ENCODE results near the gene EFL1. TPM values are rescaled to one million over a fixed set of nuclear protein-coding genes. Genes with fewer than 3 reads are reported as not detected.

The EFL1 gene
- total RNA-seq, 2 experiments from 2014 or later: 25.1 to 25.7 TPM

DNA sequence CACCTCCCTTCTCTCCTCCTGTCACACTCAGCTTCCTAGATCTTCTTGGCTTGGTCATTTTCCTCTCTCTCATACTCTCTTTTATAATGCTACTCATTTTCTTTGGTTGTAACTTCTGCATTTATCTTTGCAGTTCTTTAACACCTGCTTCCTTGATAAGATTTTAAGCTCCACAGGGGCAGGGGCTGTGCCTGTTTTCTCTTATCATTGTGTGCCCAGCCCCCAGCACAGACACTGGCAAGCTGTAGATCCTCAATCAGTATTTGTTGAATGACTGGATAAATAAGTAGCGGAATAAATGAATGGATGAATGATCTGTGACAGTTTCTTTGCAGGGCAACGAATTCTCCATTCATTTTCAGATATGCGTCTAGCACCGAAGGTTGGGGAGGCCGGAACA is 152.4 kb downstream of the EFL1 start:
- H3K36me3 ChIP-seq (ENCODE audit: insufficient read depth, low read length): no peaks in the 10 kb centered on the region
- no peak overlapping the region for H2AFZ ChIP-seq (ENCODE audit: low read length)
- no peak overlapping the region for H3K4me3 ChIP-seq (ENCODE audit: low read depth, low read length, poor library complexity, severe bottlenecking)
- H3K4me2 ChIP-seq (ENCODE audit: low read length): no peak overlapping the region
- BruUV-seq (replicated peaks): no TSS peak
- ChIA-PET CTCF (ENCODE audit: unreplicated experiment) (no interaction called here), POLR2A (no interaction called here)
- intact Hi-C loops (cut with micrococcal nuclease; ENCODE audit: unreplicated experiment): no loop called here
- no peaks in the 10 kb centered on the region for H4K20me1 ChIP-seq (ENCODE audit: insufficient read depth, low read length)
- DNase-seq (ENCODE audit: low spot score): no peak
- no peak overlapping the region for H3K27ac ChIP-seq (ENCODE audit: low read depth, low read length, poor library complexity, severe bottlenecking)
- no peaks in the 10 kb centered on the region for H3K79me2 ChIP-seq (ENCODE audit: insufficient read depth, low read depth, low read length)
- H3K4me1 ChIP-seq (ENCODE audit: insufficient read depth, low read length, poor library complexity, severe bottlenecking): no peaks in the 10 kb centered on the region
- H3K9me3 ChIP-seq (ENCODE audit: low read length): no peaks in the 10 kb centered on the region
- no peak for TF ChIP-seq EZH2phosphoT487 (IDR thresholded peaks at IDR 0.05; ENCODE audit: borderline replicate concordance, low read depth, low read length)
- TF ChIP-seq, protein P1, sequence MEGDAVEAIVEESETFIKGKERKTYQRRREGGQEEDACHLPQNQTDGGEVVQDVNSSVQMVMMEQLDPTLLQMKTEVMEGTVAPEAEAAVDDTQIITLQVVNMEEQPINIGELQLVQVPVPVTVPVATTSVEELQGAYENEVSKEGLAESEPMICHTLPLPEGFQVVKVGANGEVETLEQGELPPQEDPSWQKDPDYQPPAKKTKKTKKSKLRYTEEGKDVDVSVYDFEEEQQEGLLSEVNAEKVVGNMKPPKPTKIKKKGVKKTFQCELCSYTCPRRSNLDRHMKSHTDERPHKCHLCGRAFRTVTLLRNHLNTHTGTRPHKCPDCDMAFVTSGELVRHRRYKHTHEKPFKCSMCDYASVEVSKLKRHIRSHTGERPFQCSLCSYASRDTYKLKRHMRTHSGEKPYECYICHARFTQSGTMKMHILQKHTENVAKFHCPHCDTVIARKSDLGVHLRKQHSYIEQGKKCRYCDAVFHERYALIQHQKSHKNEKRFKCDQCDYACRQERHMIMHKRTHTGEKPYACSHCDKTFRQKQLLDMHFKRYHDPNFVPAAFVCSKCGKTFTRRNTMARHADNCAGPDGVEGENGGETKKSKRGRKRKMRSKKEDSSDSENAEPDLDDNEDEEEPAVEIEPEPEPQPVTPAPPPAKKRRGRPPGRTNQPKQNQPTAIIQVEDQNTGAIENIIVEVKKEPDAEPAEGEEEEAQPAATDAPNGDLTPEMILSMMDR (conservative IDR thresholded peaks at IDR 0.05; ENCODE audit: low read length): no peak
- no peaks in the 10 kb centered on the region for H3K9me2 ChIP-seq (ENCODE audit: insufficient read depth, low read length)

DNA sequence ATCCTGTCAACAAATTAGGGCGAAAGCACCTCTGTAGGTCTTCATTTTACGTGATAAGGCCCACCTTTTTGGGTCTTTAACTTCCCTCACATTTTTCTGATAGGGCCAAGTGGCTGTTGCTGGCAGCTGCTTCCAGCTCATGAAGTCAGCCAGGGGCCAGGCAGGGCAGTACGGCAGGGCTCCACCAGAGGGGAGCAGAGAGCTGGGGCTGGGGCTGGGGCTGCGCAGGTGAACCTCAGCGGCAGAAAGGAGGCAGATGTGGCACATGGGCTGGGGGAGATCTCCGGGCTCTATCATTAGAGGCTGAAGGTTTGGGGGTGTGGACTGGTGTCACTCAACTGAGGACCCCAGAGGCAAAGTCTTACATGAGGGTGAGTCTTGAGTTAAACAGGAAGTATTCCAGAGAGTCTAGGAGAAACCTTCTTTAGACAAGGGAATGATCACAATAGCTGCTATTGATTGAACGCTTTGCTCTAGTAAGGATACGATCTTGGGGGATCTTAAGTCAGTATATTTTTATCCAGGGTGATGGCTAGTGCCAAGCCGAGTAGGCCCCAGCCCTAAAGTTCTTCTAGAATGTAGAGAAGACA is 153.9 kb downstream of the EFL1 start:
- intact Hi-C loops (cut with micrococcal nuclease; ENCODE audit: unreplicated experiment): loop anchor here (2.0 kb wide), 1 partner anchor 90 kb away; no protein-coding TSS in a partner anchor
- Histone ChIP-seq H4K20me1 (ENCODE audit: insufficient read depth, low read length) (no peaks in the 10 kb centered on the region), H3K79me2 (ENCODE audit: insufficient read depth, low read depth, low read length) (no peaks in the 10 kb centered on the region), H3K36me3 (ENCODE audit: insufficient read depth, low read length) (no peaks in the 10 kb centered on the region), H3K4me2 (ENCODE audit: low read length) (no peak overlapping the region), H3K9me2 (ENCODE audit: insufficient read depth, low read length) (no peaks in the 10 kb centered on the region), H3K27ac (ENCODE audit: low read depth, low read length, poor library complexity, severe bottlenecking) (no peak overlapping the region), H3K4me1 (ENCODE audit: insufficient read depth, low read length, poor library complexity, severe bottlenecking) (no peaks in the 10 kb centered on the region), H2AFZ (ENCODE audit: low read length) (no peak overlapping the region), H3K9me3 (ENCODE audit: low read length) (no peaks in the 10 kb centered on the region), H3K4me3 (ENCODE audit: low read depth, low read length, poor library complexity, severe bottlenecking) (no peak overlapping the region)
- BruUV-seq (replicated peaks): no TSS peak
- POLR2A ChIA-PET: interaction anchor here (1.0 kb wide), 1 partner anchor 19 kb away, joined by 3 read pairs; no protein-coding TSS in a partner anchor
- CTCF ChIA-PET (ENCODE audit: unreplicated experiment): interaction anchor here (0.5 kb wide), 1 partner anchor 27 kb away, joined by 3 read pairs; no protein-coding TSS in a partner anchor
- peak; percentile 36 for DNase-seq (ENCODE audit: low spot score)
- TF ChIP-seq EZH2phosphoT487 (IDR thresholded peaks at IDR 0.05; ENCODE audit: borderline replicate concordance, low read depth, low read length): no peak
- TF ChIP-seq, protein P1 (conservative IDR thresholded peaks at IDR 0.05; ENCODE audit: low read length): peak; percentile 82

DNA sequence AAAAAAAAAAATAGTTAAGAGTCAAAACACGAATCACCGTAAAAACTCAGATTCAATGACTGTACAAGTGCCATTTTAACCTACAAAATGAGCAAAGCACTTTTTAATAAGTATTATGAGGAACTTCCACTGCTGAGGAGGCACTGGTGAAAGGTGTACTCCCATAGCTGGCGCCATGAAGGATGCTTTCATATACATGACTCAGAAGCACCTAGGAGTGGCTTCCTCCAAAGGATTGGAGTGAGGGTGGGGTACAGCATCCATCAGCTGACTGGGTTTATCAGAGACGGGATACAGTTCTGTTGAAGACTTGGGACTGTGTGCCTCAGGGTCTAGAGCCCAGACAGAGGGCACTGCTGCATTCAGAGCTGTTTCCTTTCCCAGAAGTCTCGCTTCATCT is 155.9 kb downstream of the EFL1 start:
- TF ChIP-seq, protein P1 (conservative IDR thresholded peaks at IDR 0.05; ENCODE audit: low read length): no peak
- TF ChIP-seq EZH2phosphoT487 (IDR thresholded peaks at IDR 0.05; ENCODE audit: borderline replicate concordance, low read depth, low read length): no peak
- H3K4me3 ChIP-seq (ENCODE audit: low read depth, low read length, poor library complexity, severe bottlenecking): no peak overlapping the region
- no peaks in the 10 kb centered on the region for H3K9me3 ChIP-seq (ENCODE audit: low read length)
- DNase-seq (ENCODE audit: low spot score): no peak
- no TSS peak for BruUV-seq (replicated peaks)
- no peaks in the 10 kb centered on the region for H3K36me3 ChIP-seq (ENCODE audit: insufficient read depth, low read length)
- H3K4me1 ChIP-seq (ENCODE audit: insufficient read depth, low read length, poor library complexity, severe bottlenecking): no peaks in the 10 kb centered on the region
- no peak overlapping the region for H2AFZ ChIP-seq (ENCODE audit: low read length)
- no peaks in the 10 kb centered on the region for H4K20me1 ChIP-seq (ENCODE audit: insufficient read depth, low read length)
- ChIA-PET POLR2A (no interaction called here), CTCF (ENCODE audit: unreplicated experiment) (no interaction called here)
- no peaks in the 10 kb centered on the region for H3K9me2 ChIP-seq (ENCODE audit: insufficient read depth, low read length)
- H3K4me2 ChIP-seq (ENCODE audit: low read length): no peak overlapping the region
- intact Hi-C loops (cut with micrococcal nuclease; ENCODE audit: unreplicated experiment): no loop called here
- no peaks in the 10 kb centered on the region for H3K79me2 ChIP-seq (ENCODE audit: insufficient read depth, low read depth, low read length)
- H3K27ac ChIP-seq (ENCODE audit: low read depth, low read length, poor library complexity, severe bottlenecking): no peak overlapping the region

Measured in OCI-LY7 (cell line).